Measurements from ENCODE around the gene PLEKHG1.

DNA sequence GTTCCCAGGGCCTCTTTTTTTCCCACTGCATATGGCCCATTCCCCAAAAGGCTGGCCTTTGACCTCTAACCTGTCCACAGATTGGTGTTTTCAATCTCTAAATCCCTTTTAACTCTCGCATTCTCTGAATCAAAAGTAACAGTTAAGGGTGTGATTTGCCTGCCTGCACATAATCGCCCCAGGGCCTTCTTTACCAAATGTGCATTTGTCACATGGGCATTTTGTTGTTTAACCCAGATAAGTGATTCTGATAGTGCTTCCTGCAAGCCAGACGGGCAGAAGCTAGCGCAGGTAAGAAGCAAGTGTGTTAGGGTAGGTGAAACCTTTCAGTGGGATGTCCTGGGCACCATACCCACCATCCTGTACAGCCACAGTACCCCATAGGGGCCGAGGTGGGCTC lies 49.4 kb upstream of the PLEKHG1 start:
- TF ChIP-seq, protein P1, sequence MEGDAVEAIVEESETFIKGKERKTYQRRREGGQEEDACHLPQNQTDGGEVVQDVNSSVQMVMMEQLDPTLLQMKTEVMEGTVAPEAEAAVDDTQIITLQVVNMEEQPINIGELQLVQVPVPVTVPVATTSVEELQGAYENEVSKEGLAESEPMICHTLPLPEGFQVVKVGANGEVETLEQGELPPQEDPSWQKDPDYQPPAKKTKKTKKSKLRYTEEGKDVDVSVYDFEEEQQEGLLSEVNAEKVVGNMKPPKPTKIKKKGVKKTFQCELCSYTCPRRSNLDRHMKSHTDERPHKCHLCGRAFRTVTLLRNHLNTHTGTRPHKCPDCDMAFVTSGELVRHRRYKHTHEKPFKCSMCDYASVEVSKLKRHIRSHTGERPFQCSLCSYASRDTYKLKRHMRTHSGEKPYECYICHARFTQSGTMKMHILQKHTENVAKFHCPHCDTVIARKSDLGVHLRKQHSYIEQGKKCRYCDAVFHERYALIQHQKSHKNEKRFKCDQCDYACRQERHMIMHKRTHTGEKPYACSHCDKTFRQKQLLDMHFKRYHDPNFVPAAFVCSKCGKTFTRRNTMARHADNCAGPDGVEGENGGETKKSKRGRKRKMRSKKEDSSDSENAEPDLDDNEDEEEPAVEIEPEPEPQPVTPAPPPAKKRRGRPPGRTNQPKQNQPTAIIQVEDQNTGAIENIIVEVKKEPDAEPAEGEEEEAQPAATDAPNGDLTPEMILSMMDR (IDR thresholded peaks at IDR 0.05; ENCODE audit: low read depth, low read length): no peak
- no peak for TF ChIP-seq EZH2phosphoT487 (IDR thresholded peaks at IDR 0.05; ENCODE audit: low read depth)

All from OCI-LY3 (cell line).